ENCODE measurements around the gene ZC3H18. TPM values are rescaled to one million over a fixed set of nuclear protein-coding genes. Genes with fewer than 3 reads are reported as not detected.

ZC3H18 gene
- total and polyA plus RNA-seq, 2 donors (not counting 1 experiment from before 2014, with no cell fraction given): 7.9 to 9.4 TPM

- Histone ChIP-seq H3K9me3 (ENCODE audit: control insufficient read depth, insufficient read depth, low read depth, low read length) (no peaks in the 10 kb centered on the region), H3K4me2 (ENCODE audit: extremely low read depth, insufficient read depth, low read length) (no peak overlapping the region), H3K79me2 (ENCODE audit: control insufficient read depth, insufficient read depth, low read length) (no peaks in the 10 kb centered on the region), H2AFZ (ENCODE audit: low read length) (no peak overlapping the region), H3K9ac (ENCODE audit: insufficient read depth, low read length) (no peak overlapping the region), H4K20me1 (ENCODE audit: control insufficient read depth, extremely low read depth, insufficient read depth, low read length) (no peaks in the 10 kb centered on the region), H3K27ac (ENCODE audit: insufficient read depth, low read length) (no peak overlapping the region), H3K27me3 (ENCODE audit: control insufficient read depth, insufficient read depth, low read length) (peaks cover 28% of the 10 kb centered on the region), H3K4me3 (replicated peaks in 1 of 4; ENCODE audit: control extremely low read depth in 1 of 4, insufficient read depth in 1 of 4, low read depth in 3 of 4, low read length in 4 of 4) (no peak overlapping the region), H3K36me3 (ENCODE audit: control insufficient read depth, insufficient read depth, low read length) (peaks cover 5% of the 10 kb centered on the region), H3K4me1 (ENCODE audit: control insufficient read depth, extremely low read depth, insufficient read depth, low read length) (peaks cover 5% of the 10 kb centered on the region)
- TF ChIP-seq, protein P1, sequence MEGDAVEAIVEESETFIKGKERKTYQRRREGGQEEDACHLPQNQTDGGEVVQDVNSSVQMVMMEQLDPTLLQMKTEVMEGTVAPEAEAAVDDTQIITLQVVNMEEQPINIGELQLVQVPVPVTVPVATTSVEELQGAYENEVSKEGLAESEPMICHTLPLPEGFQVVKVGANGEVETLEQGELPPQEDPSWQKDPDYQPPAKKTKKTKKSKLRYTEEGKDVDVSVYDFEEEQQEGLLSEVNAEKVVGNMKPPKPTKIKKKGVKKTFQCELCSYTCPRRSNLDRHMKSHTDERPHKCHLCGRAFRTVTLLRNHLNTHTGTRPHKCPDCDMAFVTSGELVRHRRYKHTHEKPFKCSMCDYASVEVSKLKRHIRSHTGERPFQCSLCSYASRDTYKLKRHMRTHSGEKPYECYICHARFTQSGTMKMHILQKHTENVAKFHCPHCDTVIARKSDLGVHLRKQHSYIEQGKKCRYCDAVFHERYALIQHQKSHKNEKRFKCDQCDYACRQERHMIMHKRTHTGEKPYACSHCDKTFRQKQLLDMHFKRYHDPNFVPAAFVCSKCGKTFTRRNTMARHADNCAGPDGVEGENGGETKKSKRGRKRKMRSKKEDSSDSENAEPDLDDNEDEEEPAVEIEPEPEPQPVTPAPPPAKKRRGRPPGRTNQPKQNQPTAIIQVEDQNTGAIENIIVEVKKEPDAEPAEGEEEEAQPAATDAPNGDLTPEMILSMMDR (conservative IDR thresholded peaks at IDR 0.05 in 1 of 2, IDR thresholded peaks at IDR 0.05 in 1 of 2; ENCODE audit: low read depth in 1 of 2, low read length in 2 of 2): no peak
- TF ChIP-seq EZH2 (IDR thresholded peaks at IDR 0.05; ENCODE audit: low read length, missing control alignments): no peak
- DNase-seq (ENCODE audit: low read depth in 2 of 2): no peak
These were observed 33.0 kb upstream of the ZC3H18 start for GRCh38 chr16:88536971-88537751.

DNA sequence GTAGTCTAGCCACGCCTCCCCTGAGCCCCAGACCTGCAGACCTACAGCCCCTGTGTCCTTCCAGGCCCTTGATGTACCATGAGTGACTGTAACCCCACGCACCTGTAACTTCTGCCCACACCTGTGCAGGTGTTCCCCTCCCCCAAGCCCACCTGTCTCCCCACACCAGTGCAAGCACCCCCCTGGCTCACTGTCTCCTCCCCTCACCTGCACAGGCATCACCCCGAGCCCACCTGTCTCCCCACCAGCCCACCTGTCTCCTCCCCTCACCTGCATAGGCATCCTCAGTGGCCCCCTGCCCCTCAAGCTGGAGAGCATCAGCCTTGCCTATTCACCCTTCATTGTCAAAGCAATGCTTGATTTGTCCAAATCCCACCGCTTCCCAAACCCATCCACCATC, 32.3 kb upstream of the ZC3H18 start:
- Histone ChIP-seq H2AFZ (ENCODE audit: low read length) (no peak overlapping the region), H3K4me2 (ENCODE audit: extremely low read depth, insufficient read depth, low read length) (no peak overlapping the region), H3K79me2 (ENCODE audit: control insufficient read depth, insufficient read depth, low read length) (no peaks in the 10 kb centered on the region), H3K27ac (ENCODE audit: insufficient read depth, low read length) (no peak overlapping the region), H3K4me1 (ENCODE audit: control insufficient read depth, extremely low read depth, insufficient read depth, low read length) (peaks cover 5% of the 10 kb centered on the region), H3K27me3 (ENCODE audit: control insufficient read depth, insufficient read depth, low read length) (peaks cover 30% of the 10 kb centered on the region), H3K36me3 (ENCODE audit: control insufficient read depth, insufficient read depth, low read length) (peaks cover 5% of the 10 kb centered on the region), H3K9ac (ENCODE audit: insufficient read depth, low read length) (no peak overlapping the region), H3K9me3 (ENCODE audit: control insufficient read depth, insufficient read depth, low read depth, low read length) (no peaks in the 10 kb centered on the region), H4K20me1 (ENCODE audit: control insufficient read depth, extremely low read depth, insufficient read depth, low read length) (no peaks in the 10 kb centered on the region), H3K4me3 (replicated peaks in 1 of 4; ENCODE audit: control extremely low read depth in 1 of 4, insufficient read depth in 1 of 4, low read depth in 3 of 4, low read length in 4 of 4) (no peak overlapping the region)
- TF ChIP-seq EZH2 (IDR thresholded peaks at IDR 0.05; ENCODE audit: low read length, missing control alignments): no peak
- TF ChIP-seq, protein P1 (conservative IDR thresholded peaks at IDR 0.05 in 1 of 2, IDR thresholded peaks at IDR 0.05 in 1 of 2; ENCODE audit: low read depth in 1 of 2, low read length in 2 of 2): no peak
- DNase-seq (ENCODE audit: low read depth in 2 of 2): no peak

DNA sequence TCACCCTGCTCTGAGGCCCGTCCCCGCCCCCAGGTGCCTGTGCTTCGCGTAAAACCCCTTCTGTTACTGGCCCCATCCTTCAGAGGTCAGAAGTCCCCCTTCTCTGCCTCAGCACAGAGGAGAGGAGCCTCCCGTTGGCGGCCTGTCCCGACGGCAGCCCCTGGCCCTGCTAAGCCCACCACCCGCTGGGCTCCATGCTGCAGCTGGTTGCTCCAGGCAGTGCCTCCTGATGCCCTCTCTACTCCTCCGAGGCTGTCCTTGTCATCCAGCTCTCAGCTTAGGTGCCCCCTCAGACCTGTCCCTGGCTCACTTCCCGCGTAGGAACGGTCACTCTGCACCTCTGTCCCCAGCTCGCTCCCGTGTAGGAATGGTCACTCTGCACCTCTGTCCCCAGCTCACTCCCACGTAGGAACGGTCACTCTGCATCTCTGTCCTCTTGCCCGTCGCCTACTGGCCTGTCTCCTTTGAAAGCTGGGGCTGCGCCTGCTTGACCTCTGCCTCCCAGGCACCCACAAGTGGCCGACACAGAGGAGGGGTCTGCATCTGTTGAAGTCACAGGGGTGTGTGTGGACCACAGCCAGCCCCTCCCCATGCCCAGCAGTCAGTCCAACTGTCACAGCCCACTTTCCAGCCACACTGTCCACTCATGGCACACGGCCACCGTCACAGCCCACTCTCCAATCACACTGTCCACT, 31.7 kb upstream of the ZC3H18 start:
- Histone ChIP-seq H3K9ac (ENCODE audit: insufficient read depth, low read length) (no peak overlapping the region), H4K20me1 (ENCODE audit: control insufficient read depth, extremely low read depth, insufficient read depth, low read length) (no peaks in the 10 kb centered on the region), H3K4me1 (ENCODE audit: control insufficient read depth, extremely low read depth, insufficient read depth, low read length) (peaks cover 5% of the 10 kb centered on the region), H3K9me3 (ENCODE audit: control insufficient read depth, insufficient read depth, low read depth, low read length) (no peaks in the 10 kb centered on the region), H3K4me3 (replicated peaks in 1 of 4; ENCODE audit: control extremely low read depth in 1 of 4, insufficient read depth in 1 of 4, low read depth in 3 of 4, low read length in 4 of 4) (no peak overlapping the region), H3K79me2 (ENCODE audit: control insufficient read depth, insufficient read depth, low read length) (no peaks in the 10 kb centered on the region), H3K36me3 (ENCODE audit: control insufficient read depth, insufficient read depth, low read length) (peaks cover 5% of the 10 kb centered on the region), H2AFZ (ENCODE audit: low read length) (no peak overlapping the region), H3K27ac (ENCODE audit: insufficient read depth, low read length) (no peak overlapping the region), H3K27me3 (ENCODE audit: control insufficient read depth, insufficient read depth, low read length) (peaks cover 30% of the 10 kb centered on the region), H3K4me2 (ENCODE audit: extremely low read depth, insufficient read depth, low read length) (no peak overlapping the region)
- no peak for DNase-seq (ENCODE audit: low read depth in 2 of 2)
- TF ChIP-seq, protein P1 (conservative IDR thresholded peaks at IDR 0.05 in 1 of 2, IDR thresholded peaks at IDR 0.05 in 1 of 2; ENCODE audit: low read depth in 1 of 2, low read length in 2 of 2): no peak
- TF ChIP-seq EZH2 (IDR thresholded peaks at IDR 0.05; ENCODE audit: low read length, missing control alignments): peak; percentile 58
